Medulla oblongata (tissue), 1 donor: ENCODE measurements around the gene SUCO.

Experiments used
- DNase-seq: peaks from one replicate; pipeline ENCODE4 v3.0.0-alpha.2; 2015; ENCODE audit errors: extremely low spot score

The SUCO gene

DNA sequence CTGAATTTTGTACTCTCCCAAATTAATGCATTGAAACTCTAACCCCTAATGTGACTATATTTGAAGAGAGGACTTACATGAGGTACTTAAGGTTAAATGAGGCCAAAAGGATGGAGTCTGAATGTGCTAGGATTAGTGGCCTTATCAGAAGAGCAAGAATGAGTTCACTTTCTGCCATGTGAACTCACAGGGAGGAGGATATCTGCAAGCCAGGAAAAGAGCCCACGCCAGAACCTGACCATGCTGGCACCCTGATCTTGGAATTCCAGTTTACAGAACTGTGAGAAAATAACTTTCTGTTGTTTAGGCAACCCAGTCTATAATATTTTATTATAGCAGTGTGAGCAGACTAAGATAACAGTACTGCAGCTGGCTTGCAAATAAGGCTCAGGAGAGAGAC, 113.7 kb downstream of the SUCO start:
- no peak for DNase-seq

GRCh38 chr1:172647110-172647564, 114.2 kb downstream of the SUCO start:
- DNase-seq: no peak

DNA sequence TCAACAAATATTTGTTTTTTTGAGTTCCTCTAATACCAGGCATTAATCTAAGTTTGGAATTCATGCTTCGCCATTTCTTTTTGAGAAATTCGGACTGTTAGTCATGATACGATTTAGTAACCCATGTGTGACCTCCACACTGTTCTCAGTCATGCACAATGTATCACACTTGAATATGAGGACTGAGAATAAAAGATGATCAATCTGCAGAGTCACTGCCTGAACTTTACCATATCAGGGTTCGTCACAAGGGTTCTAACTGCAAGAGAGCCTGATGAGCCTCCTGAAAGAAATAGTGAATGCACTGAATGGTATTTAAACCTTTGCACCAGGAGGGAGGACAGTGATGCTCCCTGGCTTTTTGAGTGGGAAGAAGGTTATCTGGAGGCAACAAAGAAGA, 115.0 kb downstream of the SUCO start:
- no peak for DNase-seq

DNA sequence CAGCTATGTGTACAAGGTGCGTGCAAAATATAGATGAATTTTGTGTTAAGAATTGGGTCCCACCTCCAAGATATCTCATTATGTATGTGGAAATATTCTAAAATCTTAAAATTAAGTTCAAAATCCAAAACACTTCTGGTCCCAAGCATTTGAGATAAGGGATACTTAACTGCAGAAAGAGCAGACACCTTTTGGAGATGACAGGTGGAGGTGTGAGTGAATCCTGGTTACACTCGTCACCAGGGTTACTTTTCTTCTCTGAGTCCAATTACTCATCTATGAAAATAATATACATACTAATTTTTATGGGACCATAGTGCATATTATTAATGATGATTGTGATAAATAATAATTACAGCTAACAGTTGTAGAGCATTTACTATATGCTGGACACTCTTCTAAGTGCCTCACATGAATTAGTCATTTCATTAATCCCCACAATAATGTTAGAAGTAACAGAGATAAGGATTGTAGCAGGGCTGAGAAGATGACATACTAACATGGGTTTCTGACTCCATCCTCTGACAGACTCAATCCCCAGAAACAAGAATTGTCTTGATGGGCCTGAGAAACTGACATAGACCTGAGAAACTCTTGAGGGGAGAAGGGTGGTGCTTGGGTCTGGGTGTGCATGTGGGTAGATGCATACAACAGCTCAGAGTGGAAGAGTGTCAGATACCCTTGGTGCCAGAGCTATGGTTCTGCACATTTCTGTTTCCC, 117.7 kb downstream of the SUCO start:
- DNase-seq: no peak

GRCh38 chr1:172653015-172653709, 120.2 kb downstream of the SUCO start:
- DNase-seq: no peak

- DNase-seq: no peak
These were observed 121.6 kb downstream of the SUCO start for GRCh38 chr1:172654535-172654934.

GRCh38 chr1:172656576-172656975, 123.6 kb downstream of the SUCO start:
- no peak for DNase-seq

DNA sequence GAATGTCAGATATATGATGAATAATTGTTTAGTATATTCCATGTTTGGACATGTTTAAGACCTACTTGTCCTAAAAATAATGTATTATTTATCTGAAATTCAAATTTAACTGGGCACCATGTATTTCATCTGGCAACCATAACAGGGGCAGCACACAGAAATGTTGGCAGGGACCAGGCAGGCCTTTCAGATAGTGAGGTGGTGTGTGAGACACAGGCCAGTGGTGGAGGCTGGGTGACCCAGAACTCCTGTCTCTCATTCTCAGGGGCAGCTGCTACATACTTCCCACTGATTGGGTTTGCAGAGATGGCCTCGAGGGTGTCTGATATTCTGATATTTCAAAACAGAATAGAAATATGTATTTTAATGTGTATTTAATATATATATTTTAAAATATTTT, 124.6 kb downstream of the SUCO start:
- no peak for DNase-seq

DNA sequence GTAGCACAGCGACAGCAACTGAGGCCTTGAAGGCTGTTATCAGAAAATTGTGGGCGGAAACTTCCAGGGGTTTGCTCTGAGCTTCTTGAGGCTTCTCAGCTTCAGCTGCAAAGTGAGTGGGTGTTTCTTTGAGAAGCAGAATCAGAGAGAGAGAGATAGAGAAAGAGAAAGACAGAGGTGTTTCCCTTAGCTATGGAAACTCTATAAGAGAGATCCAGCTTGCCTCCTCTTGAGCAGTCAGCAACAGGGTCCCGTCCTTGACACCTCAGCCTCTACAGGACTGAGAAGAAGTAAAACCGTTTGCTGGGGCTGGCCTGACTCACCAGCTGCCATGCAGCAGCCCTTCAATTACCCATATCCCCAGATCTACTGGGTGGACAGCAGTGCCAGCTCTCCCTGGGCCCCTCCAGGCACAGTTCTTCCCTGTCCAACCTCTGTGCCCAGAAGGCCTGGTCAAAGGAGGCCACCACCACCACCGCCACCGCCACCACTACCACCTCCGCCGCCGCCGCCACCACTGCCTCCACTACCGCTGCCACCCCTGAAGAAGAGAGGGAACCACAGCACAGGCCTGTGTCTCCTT, 126.0 kb downstream of the SUCO start, which contains the start of gene FASLG:
FASLG (plus strand) TSS at position 233 of the 583 bp plus-strand sequence; CDS start at position 332, 99 bp downstream.
- DNase-seq: no peak

DNA sequence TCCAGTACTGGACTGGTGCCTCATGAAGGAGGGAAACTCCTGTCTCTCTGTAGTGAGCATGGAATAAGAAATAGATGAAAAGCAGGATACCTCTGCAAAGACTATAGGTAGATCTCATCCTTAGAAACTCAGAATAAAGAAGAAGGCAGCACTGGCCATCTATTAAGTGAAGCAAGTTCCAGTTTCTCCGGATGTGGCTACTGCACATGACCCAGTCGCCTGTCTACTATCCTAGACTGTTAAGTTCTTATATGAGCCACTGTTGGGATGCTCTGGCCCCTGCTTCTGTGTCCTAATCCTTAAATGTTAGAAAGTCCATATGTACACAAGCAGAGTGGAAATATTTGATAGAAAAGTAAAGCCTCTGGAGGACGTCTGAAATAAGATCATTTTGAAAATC, 128.2 kb downstream of the SUCO start:
- DNase-seq: no peak
